OCI-LY1 (cell line): ENCODE data around the gene MAP3K10.

Source experiments
- H2AFZ ChIP-seq: fragments of 200-600 bp; sonication (generic), shearing (Covaris generic); 2 replicates; pipeline ENCODE4 v1.6.0; 2014; ENCODE audit warnings: antibody characterized with exemption, mild to moderate bottlenecking, low read length
- H3F3A ChIP-seq: fragments of 200-600 bp; sonication (generic), shearing (Covaris generic); 2 replicates; pipeline ENCODE4 v1.6.0; 2014; ENCODE audit warnings: mild to moderate bottlenecking, antibody characterized with exemption, low read length, moderate library complexity; ENCODE audit not compliant: insufficient read depth
- H3K27ac ChIP-seq: fragments of 200-600 bp; sonication (generic); 2 replicates; pipeline ENCODE4 v1.5.1; 2014; ENCODE audit warnings: low read length, mixed run types, mild to moderate bottlenecking, low read depth; ENCODE audit not compliant: poor library complexity, severe bottlenecking
- H3K27me3 ChIP-seq: fragments of 200-600 bp; sonication (generic); 2 replicates; pipeline ENCODE4 v1.6.0; 2014; ENCODE audit warnings: antibody characterized with exemption, mild to moderate bottlenecking, low read length, moderate library complexity; ENCODE audit not compliant: insufficient read depth
- H3K36me3 ChIP-seq: fragments of 200-600 bp; sonication (generic); 2 replicates; pipeline ENCODE4 v1.6.1; 2014; ENCODE audit warnings: mild to moderate bottlenecking, antibody characterized with exemption, low read length, moderate library complexity, mixed read lengths; ENCODE audit not compliant: insufficient read depth
- H3K4me1 ChIP-seq: fragments of 200-600 bp; sonication (generic); 2 replicates; pipeline ENCODE4 v1.5.1; 2014; ENCODE audit warnings: mild to moderate bottlenecking, low read length, moderate library complexity; ENCODE audit not compliant: insufficient read depth, severe bottlenecking
- H3K4me2 ChIP-seq: fragments of 200-600 bp; sonication (generic), shearing (Covaris generic); 2 replicates; pipeline ENCODE4 v1.6.1; 2014; ENCODE audit warnings: low read length
- H3K4me3 ChIP-seq: fragments of 200-600 bp; sonication (generic); 2 replicates; pipeline ENCODE4 v1.5.1; 2014; ENCODE audit warnings: low read length, low read depth, mild to moderate bottlenecking, mixed read lengths; ENCODE audit not compliant: poor library complexity, severe bottlenecking
- H3K79me2 ChIP-seq: fragments of 200-600 bp; shearing (Covaris generic); 2 replicates; pipeline ENCODE4 v1.6.1; 2016; ENCODE audit warnings: mixed run types, low read length, mixed read lengths; ENCODE audit not compliant: insufficient read depth
- H3K9ac ChIP-seq: fragments of 200-600 bp; sonication (generic), shearing (Covaris generic); 2 replicates; pipeline ENCODE4 v1.6.1; 2014; ENCODE audit warnings: mild to moderate bottlenecking, low read length, mixed read lengths
- H3K9me2 ChIP-seq: fragments of 200-600 bp; sonication (generic), shearing (Covaris generic); 2 replicates; pipeline ENCODE4 v1.6.1; 2014; ENCODE audit warnings: low read depth, mild to moderate bottlenecking, low read length, mixed read lengths
- H3K9me3 ChIP-seq: fragments of 200-600 bp; shearing (Covaris generic); 2 replicates; pipeline ENCODE4 v1.6.1; 2014; ENCODE audit warnings: low read length, mixed read lengths
- H4K20me1 ChIP-seq: fragments of 200-600 bp; sonication (generic), shearing (Covaris generic); 2 replicates; pipeline ENCODE4 v1.6.0; 2016; ENCODE audit warnings: mild to moderate bottlenecking, low read length; ENCODE audit not compliant: insufficient read depth
- EZH2 ChIP-seq: fragments of 200-600 bp; sonication (generic), shearing (Covaris generic); IDR thresholded peaks from 2 replicates; pipeline ENCODE4 v1.8.0; 2017; ENCODE audit warnings: borderline replicate concordance, mixed run types, mild to moderate bottlenecking, antibody characterized with exemption, low read length, moderate library complexity, mixed read lengths
- TF ChIP-seq, protein P1 (sequence below): fragments of 200-600 bp; sonication (generic), shearing (Covaris generic); IDR thresholded peaks from 2 replicates; pipeline ENCODE4 v1.5.1; 2017; ENCODE audit warnings: mild to moderate bottlenecking, antibody characterized with exemption, low read length, moderate library complexity, mixed read lengths

The MAP3K10 gene

DNA sequence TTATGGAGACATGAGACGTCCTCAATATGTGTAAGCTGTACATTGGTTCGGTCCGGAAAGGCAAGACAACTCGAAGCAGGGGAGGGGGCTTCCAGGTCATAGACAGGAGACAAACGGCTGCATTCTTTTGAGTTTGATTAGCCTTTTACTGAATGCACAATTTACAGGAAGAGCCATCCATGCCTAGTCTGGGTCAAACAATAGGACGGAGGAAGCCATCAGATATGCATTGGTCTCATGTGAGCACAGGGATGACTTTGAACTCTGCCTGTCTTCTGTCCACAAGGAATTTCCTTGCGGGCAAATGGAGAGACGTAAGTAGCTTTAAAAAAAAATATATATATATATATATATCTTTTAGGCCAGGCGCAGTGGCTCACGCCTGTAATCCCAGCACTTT is 37.1 kb downstream of the MAP3K10 start:
- TF ChIP-seq EZH2: no peak
- TF ChIP-seq, protein P1, sequence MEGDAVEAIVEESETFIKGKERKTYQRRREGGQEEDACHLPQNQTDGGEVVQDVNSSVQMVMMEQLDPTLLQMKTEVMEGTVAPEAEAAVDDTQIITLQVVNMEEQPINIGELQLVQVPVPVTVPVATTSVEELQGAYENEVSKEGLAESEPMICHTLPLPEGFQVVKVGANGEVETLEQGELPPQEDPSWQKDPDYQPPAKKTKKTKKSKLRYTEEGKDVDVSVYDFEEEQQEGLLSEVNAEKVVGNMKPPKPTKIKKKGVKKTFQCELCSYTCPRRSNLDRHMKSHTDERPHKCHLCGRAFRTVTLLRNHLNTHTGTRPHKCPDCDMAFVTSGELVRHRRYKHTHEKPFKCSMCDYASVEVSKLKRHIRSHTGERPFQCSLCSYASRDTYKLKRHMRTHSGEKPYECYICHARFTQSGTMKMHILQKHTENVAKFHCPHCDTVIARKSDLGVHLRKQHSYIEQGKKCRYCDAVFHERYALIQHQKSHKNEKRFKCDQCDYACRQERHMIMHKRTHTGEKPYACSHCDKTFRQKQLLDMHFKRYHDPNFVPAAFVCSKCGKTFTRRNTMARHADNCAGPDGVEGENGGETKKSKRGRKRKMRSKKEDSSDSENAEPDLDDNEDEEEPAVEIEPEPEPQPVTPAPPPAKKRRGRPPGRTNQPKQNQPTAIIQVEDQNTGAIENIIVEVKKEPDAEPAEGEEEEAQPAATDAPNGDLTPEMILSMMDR: no peak
- no peak overlapping the region for H3K4me2 ChIP-seq

DNA sequence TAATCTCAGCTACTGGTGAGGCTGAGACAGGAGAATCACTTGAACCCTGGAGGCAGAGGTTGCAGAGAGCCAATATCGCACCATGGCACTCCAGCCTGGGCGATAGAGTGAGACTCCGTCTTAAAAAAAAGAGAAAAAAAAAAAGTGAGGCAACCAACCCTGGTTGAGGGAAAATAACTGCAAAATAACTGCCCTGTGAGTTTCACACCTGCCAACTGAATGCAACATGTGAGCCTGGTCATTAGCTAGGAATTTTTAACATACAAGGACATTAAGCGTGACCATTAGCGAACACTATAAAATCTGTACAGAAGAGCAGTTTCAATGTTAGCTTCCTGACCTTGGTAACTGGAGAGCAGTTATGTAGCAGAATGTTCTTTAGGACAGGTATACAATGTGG is 37.6 kb downstream of the MAP3K10 start:
- Histone ChIP-seq H3K9me3 (no peaks in the 10 kb centered on the region), H3K4me3 (no peak overlapping the region), H3F3A (no peaks in the 10 kb centered on the region; the same call in 1 of the 2 replicates), H4K20me1 (no peaks in the 10 kb centered on the region), H3K27me3 (no peaks in the 10 kb centered on the region), H3K9me2 (no peaks in the 10 kb centered on the region), H3K9ac (no peak overlapping the region), H3K79me2 (no peaks in the 10 kb centered on the region), H3K4me2 (no peak overlapping the region), H3K36me3 (peaks cover 10% of the 10 kb centered on the region), H3K27ac (no peak overlapping the region), H2AFZ (no peak overlapping the region), H3K4me1 (no peaks in the 10 kb centered on the region)
- TF ChIP-seq, protein P1: no peak
- TF ChIP-seq EZH2: no peak

More for the DNA sequence above, 37.1 kb downstream of the MAP3K10 start:
- H3K4me1 ChIP-seq: no peaks in the 10 kb centered on the region
- H3K9me3 ChIP-seq: no peaks in the 10 kb centered on the region
- no peak overlapping the region for H3K27ac ChIP-seq
- H2AFZ ChIP-seq: no peak overlapping the region
- H4K20me1 ChIP-seq: no peaks in the 10 kb centered on the region
- H3K36me3 ChIP-seq: peaks cover 5% of the 10 kb centered on the region
- no peak overlapping the region for H3K9ac ChIP-seq
- H3K79me2 ChIP-seq: no peaks in the 10 kb centered on the region
- H3K4me3 ChIP-seq: no peak overlapping the region
- H3F3A ChIP-seq: no peaks in the 10 kb centered on the region; the same call in 1 of the 2 replicates
- H3K9me2 ChIP-seq: no peaks in the 10 kb centered on the region
- H3K27me3 ChIP-seq: no peaks in the 10 kb centered on the region

DNA sequence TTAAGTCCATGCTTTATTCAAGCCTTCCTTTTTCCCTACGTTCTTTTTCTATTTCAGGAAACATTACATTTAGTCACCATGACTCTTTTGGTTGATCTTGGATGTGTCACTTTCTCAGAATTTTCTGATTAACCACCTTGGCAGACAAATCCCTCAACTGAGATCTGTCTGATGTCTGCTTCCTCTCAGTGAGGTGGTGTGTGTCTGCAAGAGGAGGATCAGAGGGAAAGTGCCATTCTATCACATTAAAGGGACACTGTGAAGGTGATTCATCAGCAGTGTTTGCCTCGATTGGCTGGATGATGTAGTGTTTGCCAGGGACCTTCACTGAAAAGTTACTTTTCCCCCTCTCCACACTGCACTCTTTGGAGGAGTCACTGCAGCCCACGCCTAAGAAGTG is 38.3 kb downstream of the MAP3K10 start:
- no peak overlapping the region for H2AFZ ChIP-seq
- no peak overlapping the region for H3K27ac ChIP-seq
- no peaks in the 10 kb centered on the region for H3K27me3 ChIP-seq
- H3K4me3 ChIP-seq: no peak overlapping the region
- peaks cover 16% of the 10 kb centered on the region for H3K36me3 ChIP-seq
- no peaks in the 10 kb centered on the region for H3K4me1 ChIP-seq
- H3K9me2 ChIP-seq: no peaks in the 10 kb centered on the region
- no peak for TF ChIP-seq EZH2
- TF ChIP-seq, protein P1: no peak
- no peaks in the 10 kb centered on the region for H3K79me2 ChIP-seq
- H3K9ac ChIP-seq: no peak overlapping the region
- no peaks in the 10 kb centered on the region for H3K9me3 ChIP-seq
- no peaks in the 10 kb centered on the region; the same call in 1 of the 2 replicates for H3F3A ChIP-seq
- H3K4me2 ChIP-seq: no peak overlapping the region
- no peaks in the 10 kb centered on the region for H4K20me1 ChIP-seq
